Measurements from ENCODE around the gene C5orf52. TPM values are rescaled to one million over a fixed set of nuclear protein-coding genes. Genes with fewer than 3 reads are reported as not detected.

C5orf52 gene
- total and polyA plus RNA-seq, 2 donors (not counting 1 experiment from before 2014, with no cell fraction given) = not detected

DNA sequence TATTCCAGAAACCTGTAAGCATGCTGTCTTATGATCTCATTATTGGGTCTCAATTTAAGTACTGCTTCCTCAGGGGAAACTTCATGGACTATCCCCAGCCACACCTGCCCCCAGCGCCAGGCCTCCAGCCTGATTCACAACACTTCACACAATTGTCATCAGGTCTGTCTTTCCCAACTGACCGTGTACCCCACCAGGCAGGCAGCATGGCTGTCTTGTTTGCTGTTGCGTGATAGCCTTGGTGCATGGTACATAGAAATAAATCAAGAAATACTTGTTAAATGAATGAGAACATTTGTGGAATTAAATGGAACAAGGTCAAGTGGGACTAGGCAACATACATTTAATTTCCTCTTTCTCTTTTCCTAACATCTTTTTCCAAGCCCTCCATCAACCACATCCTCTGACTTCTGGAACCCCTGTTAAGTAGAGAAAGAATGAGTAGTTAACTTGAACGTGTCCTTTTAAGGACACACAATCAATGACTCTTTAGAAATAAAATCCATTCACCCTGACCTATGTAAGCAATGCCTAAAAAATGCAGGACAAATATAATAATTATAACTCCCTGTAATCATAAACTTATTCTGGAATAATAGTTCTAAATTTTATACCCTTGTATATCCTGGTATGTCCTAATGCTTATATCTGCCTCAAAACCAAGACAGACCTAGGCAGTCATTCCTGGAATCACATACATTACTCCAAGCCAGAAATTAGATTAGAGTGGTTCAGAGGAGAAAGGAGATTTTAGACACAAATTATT is 42.7 kb downstream of the C5orf52 start:
- Histone ChIP-seq H3K9me3 (ENCODE audit: control insufficient read depth, insufficient read depth, low read depth, low read length) (no peaks in the 10 kb centered on the region), H3K27me3 (ENCODE audit: control insufficient read depth, insufficient read depth, low read length) (no peaks in the 10 kb centered on the region), H3K36me3 (ENCODE audit: control insufficient read depth, insufficient read depth, low read length) (no peaks in the 10 kb centered on the region), H3K9ac (ENCODE audit: insufficient read depth, low read length) (no peak overlapping the region), H3K4me3 (replicated peaks in 1 of 4; ENCODE audit: control extremely low read depth in 1 of 4, insufficient read depth in 1 of 4, low read depth in 3 of 4, low read length in 4 of 4) (no peak overlapping the region), H3K4me2 (ENCODE audit: extremely low read depth, insufficient read depth, low read length) (no peak overlapping the region), H3K4me1 (ENCODE audit: control insufficient read depth, extremely low read depth, insufficient read depth, low read length) (peaks cover 4% of the 10 kb centered on the region), H3K27ac (ENCODE audit: insufficient read depth, low read length) (no peak overlapping the region), H2AFZ (ENCODE audit: low read length) (no peak overlapping the region), H3K79me2 (ENCODE audit: control insufficient read depth, insufficient read depth, low read length) (no peaks in the 10 kb centered on the region), H4K20me1 (ENCODE audit: control insufficient read depth, extremely low read depth, insufficient read depth, low read length) (no peaks in the 10 kb centered on the region)
- DNase-seq (ENCODE audit: low read depth in 2 of 2) = peak in 1 of 2 donors; percentile 59
- no peak for TF ChIP-seq EZH2 (IDR thresholded peaks at IDR 0.05; ENCODE audit: low read length, missing control alignments)
- TF ChIP-seq CTCF (conservative IDR thresholded peaks at IDR 0.05 in 1 of 2, IDR thresholded peaks at IDR 0.05 in 1 of 2; ENCODE audit: low read depth in 1 of 2, low read length in 2 of 2) = no peak

DNA sequence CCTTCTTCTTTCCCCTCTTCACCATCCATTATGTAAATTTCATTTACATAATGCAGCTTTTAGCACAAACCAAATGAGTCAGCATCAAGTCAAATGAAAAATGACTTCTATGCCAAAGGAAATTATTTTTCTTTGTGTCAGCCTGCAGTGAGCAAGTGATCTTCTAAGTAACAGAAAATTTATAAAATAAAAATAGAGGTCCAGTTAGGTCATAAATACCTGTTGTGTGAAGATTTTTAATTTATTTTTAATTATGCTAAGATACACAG is 43.2 kb downstream of the C5orf52 start:
- Histone ChIP-seq H3K9ac (ENCODE audit: insufficient read depth, low read length) (no peak overlapping the region), H3K9me3 (ENCODE audit: control insufficient read depth, insufficient read depth, low read depth, low read length) (no peaks in the 10 kb centered on the region), H3K4me2 (ENCODE audit: extremely low read depth, insufficient read depth, low read length) (no peak overlapping the region), H4K20me1 (ENCODE audit: control insufficient read depth, extremely low read depth, insufficient read depth, low read length) (no peaks in the 10 kb centered on the region), H3K27me3 (ENCODE audit: control insufficient read depth, insufficient read depth, low read length) (no peaks in the 10 kb centered on the region), H2AFZ (ENCODE audit: low read length) (no peak overlapping the region), H3K79me2 (ENCODE audit: control insufficient read depth, insufficient read depth, low read length) (no peaks in the 10 kb centered on the region), H3K27ac (ENCODE audit: insufficient read depth, low read length) (no peak overlapping the region), H3K4me3 (replicated peaks in 1 of 4; ENCODE audit: control extremely low read depth in 1 of 4, insufficient read depth in 1 of 4, low read depth in 3 of 4, low read length in 4 of 4) (no peak overlapping the region), H3K4me1 (ENCODE audit: control insufficient read depth, extremely low read depth, insufficient read depth, low read length) (peaks cover 4% of the 10 kb centered on the region), H3K36me3 (ENCODE audit: control insufficient read depth, insufficient read depth, low read length) (no peaks in the 10 kb centered on the region)
- no peak for TF ChIP-seq CTCF (conservative IDR thresholded peaks at IDR 0.05 in 1 of 2, IDR thresholded peaks at IDR 0.05 in 1 of 2; ENCODE audit: low read depth in 1 of 2, low read length in 2 of 2)
- TF ChIP-seq EZH2 (IDR thresholded peaks at IDR 0.05; ENCODE audit: low read length, missing control alignments) = no peak
- DNase-seq (ENCODE audit: low read depth in 2 of 2) = peak in 1 of 2 donors; percentile 64

DNA sequence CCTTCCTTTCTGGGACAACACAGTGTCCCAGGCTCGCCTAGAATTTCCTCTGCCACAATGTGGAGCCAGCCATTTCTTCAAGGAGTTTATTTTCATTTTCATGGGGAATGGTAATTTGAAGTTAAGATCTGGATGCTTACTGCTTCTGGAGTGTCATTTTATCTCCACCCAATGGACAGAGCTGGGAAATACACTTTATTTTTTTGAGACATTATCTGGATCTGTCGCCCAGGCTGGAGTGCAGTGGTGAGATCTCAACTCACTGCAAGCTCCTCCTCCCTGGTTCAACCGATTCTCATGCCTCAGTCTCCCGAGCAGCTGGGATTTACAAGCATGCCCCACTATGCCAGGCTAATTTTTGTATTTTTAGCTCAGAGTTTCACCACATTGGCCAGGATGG is 47.2 kb downstream of the C5orf52 start:
- no peak overlapping the region for H3K27ac ChIP-seq (ENCODE audit: insufficient read depth, low read length)
- H2AFZ ChIP-seq (ENCODE audit: low read length) = peak overlapping the region; percentile 59
- no peaks in the 10 kb centered on the region for H3K27me3 ChIP-seq (ENCODE audit: control insufficient read depth, insufficient read depth, low read length)
- no peak overlapping the region for H3K4me3 ChIP-seq (replicated peaks in 1 of 4; ENCODE audit: control extremely low read depth in 1 of 4, insufficient read depth in 1 of 4, low read depth in 3 of 4, low read length in 4 of 4)
- no peaks in the 10 kb centered on the region for H3K4me1 ChIP-seq (ENCODE audit: control insufficient read depth, extremely low read depth, insufficient read depth, low read length)
- no peaks in the 10 kb centered on the region for H3K79me2 ChIP-seq (ENCODE audit: control insufficient read depth, insufficient read depth, low read length)
- no peaks in the 10 kb centered on the region for H4K20me1 ChIP-seq (ENCODE audit: control insufficient read depth, extremely low read depth, insufficient read depth, low read length)
- H3K9me3 ChIP-seq (ENCODE audit: control insufficient read depth, insufficient read depth, low read depth, low read length) = no peaks in the 10 kb centered on the region
- no peak overlapping the region for H3K9ac ChIP-seq (ENCODE audit: insufficient read depth, low read length)
- no peaks in the 10 kb centered on the region for H3K36me3 ChIP-seq (ENCODE audit: control insufficient read depth, insufficient read depth, low read length)
- DNase-seq (ENCODE audit: low read depth in 2 of 2) = peak; percentile 68 to 83
- peak overlapping the region; percentile 34 for H3K4me2 ChIP-seq (ENCODE audit: extremely low read depth, insufficient read depth, low read length)
- TF ChIP-seq EZH2 (IDR thresholded peaks at IDR 0.05; ENCODE audit: low read length, missing control alignments) (no peak), CTCF (conservative IDR thresholded peaks at IDR 0.05 in 1 of 2, IDR thresholded peaks at IDR 0.05 in 1 of 2; ENCODE audit: low read depth in 1 of 2, low read length in 2 of 2) (peak; percentile 62 to 63)
